HG03457 (cell line): ENCODE measurements around the gene PGAP2.
A peak's percentile ranks its signal among the peaks of the same experiment; 100 is the strongest.
"Not testable (repeated sequence)": the region's sequence is repeated elsewhere in the genome, so short reads cannot be mapped to it uniquely, and the experiment has no call there.

ENCODE experiments used
- ATAC-seq: cut with Tn5 transposase; IDR thresholded peaks from one replicate; pipeline ENCODE4 v1.9.1; 2021; ENCODE audit warnings: moderate number of reproducible peaks; ENCODE audit not compliant: unreplicated experiment

PGAP2 gene

DNA sequence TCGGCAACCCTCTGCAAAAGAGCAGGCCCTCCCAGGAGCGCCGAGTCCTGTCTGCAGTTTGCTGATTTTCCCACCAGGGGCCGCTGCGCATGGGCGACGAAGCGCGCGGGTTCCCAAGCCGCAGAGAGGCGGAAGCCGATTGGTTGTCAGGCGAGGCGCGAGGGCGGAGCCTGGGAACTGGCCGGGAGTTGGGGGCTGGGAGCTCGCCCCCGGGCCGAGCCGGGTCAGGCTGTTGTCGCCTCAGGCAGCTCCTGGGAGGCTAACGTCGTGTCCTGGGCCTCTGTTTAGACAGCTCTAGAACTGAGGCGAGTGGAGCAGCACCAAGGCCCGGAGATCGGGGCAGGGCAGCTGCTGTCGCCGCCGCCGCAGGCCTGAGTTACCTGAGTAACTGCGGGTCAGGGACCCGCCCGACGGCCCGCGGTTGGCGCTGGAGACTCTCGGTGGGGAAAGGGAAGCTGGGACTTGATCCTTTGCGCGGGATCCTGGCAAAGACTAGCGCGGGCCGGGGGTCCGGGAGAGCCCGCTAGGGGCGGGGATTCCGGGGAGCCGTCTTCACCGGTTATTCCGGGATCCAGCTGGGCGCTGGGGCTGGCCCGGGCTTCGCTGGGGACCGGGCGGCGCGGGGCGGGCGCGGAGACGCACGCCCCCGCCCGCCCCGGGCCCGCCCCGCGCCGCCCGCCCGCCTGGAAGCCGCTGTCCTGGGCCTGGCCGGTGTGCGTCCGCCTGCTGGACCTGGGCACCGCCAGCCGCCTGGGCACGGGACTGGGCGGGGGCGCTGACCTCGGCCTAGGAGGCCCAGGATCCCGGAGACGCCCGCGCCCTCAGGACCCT lies 46.8 kb downstream of the PGAP2 start, which contains the start of gene STIM1:
Gene STIM1, plus strand, starts transcription at position 688 of the 831 bp plus-strand sequence. CDS start 607 bp downstream, outside the sequence.
- peak; percentile 57 for ATAC-seq

DNA sequence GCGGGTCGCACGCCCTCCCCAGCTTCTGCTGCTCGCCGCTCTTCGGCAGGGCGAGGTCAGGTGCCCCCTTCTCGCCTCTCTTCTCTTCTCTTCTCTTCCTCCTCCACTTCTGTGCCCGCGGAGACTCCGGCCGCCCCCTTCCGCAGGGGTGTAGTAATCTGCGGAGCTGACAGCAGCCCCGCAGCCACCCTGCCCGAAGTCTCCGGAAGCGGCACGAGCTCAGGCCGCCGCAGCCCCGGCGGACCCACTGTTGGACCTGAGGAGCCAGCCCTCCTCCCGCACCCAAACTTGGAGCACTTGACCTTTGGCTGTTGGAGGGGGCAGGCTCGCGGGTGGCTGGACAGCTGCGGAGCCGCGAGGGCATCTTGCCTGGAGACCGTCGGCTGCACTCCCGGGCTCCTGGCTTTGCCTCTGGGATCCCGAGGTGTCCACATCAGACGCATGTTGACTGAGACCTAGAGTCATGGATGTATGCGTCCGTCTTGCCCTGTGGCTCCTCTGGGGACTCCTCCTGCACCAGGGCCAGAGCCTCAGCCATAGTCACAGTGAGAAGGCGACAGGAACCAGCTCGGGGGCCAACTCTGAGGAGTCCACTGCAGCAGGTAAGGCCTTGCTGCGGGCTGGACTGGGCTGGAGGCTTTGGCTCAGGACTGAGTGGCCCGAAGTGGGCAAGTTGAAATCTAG lies 47.6 kb downstream of the PGAP2 start:
- no peak for ATAC-seq

DNA sequence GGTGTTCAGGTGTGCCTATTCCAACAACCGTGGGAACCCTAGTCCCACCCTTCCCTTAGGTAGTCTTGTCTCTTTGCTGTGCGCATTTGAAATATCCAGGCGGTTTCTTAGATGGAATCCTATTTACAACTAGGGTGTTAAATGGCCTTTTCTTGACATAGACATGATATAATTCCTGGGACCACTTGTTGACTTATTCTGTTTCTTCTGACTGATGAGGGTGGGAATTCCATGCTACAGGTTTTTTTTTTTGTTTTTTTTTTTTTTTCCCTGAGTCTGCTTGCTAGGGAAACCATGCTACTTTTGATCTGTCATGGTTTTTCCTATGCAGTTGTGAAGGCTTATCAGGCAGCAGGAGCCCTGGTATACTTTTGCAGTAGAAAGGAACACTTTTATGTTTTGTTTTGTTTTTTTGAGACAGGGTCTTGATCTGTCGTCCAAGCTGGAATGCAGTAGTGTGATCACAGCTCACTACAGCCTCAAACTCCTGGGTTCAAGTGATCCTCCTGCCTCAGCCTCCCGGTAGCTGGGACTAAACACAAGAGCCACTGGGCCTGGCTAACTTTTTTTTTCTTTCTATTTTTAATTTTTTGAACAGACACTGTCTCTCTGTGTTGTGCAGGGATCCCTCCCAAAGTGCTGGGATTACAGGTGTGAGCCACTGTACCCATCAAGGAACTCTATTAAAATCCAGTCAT lies 48.6 kb downstream of the PGAP2 start:
- no peak for ATAC-seq

DNA sequence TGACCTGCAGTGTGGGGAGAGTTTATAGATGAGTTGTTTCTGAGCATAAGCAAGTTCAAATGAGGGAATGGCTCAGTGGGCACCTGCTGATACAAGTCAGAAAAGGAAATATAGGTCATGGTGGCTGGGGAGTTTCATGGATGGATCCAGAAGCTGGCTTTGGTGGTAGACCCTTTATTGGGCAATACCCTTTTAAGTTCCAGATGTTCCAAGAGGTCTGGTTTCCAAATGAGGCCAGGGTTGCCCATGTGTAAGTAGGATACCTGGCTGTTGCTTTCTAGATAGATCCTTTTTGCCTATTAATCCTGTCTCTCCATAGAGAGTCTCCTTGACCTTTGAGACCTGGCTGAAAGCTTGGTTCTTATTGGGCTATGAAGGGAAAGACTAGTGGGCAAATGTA lies 49.3 kb downstream of the PGAP2 start:
- no peak for ATAC-seq

DNA sequence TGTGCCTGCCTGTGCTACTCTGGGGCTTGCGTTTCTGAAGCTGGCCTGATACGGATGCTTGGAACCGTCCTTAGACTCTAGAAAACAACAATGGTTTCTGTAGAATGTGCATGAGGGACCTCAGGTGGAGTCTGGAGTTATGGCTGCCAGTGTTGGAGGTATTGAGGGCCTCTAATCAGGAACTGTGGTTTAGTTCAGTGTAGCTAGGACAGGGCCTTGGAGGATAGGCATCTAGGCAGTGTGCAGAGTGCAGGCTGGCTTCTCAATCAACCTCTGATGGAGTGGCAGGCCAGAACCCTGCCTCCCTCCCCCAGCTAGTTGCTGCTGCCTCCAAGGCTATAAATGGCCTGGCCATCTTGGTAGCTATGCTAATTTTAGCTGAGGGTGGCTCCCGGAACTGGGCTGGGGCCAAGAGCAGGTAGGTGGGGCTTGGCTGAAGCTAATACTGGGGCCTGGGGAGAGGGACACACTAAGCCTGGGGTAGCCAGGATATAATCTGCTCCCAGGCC lies 51.1 kb downstream of the PGAP2 start:
- ATAC-seq = no peak

DNA sequence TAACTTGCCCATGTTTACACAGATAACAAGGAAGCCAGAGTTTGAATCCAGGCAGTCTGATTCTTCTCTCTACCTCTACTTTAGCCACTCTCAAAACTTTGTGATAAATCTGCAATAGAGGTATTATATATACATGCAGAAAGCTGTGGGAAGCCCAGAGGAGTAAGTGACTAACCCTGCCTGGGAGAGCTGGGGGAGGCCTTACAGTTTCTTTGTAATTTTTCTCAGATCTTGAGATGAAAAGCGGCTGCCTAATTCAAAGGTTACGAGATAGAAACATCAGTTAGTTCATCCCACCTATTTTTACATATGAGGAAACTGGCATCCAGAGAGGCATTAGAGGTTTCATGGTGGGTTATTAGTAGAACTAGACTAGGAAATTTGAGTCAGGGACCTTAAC lies 52.0 kb downstream of the PGAP2 start:
- no peak for ATAC-seq

DNA sequence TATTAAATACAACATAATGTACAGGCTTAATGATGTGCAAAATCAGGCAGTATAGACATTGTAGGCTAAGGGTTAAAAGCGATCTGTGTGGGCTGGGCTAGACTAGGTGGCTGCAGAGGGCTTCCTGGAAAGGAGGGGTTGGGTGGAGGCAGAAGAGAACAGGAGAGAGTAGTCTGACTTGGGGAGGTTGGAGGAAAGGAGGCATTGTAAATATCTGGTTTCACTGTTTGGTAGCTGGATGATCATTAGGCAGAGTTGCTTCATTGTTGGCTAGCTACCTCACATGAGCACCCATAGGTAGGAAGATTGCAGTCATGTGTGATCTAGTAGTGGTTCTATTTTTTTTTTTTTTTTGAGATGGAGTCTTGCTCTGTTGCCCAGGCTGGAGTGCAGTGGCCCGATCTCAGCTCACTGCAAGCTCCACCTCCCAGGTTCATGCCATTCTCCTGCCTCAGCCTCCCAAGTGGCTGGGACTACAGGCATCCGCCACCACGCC lies 52.6 kb downstream of the PGAP2 start:
- not testable (repeated sequence) for ATAC-seq

DNA sequence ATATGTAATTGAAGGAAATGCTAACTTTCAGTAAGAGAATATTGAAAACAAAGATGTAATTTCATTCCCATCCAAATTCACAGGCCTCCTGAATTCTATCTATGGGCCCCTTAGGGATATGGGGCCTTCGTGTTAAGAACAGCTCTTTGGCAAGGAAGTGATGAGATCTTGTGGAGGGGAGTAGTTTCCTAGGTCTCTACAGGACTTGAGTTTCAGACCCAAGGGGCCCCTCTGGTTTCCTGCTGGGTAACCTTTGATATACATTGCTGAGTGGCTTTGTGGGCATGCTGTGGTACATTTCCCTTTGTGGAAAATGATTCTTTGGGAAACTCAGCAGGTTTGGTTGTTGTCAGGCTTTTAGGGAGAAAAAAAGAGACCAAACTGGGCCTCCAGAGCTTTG lies 53.3 kb downstream of the PGAP2 start:
- ATAC-seq = no peak

DNA sequence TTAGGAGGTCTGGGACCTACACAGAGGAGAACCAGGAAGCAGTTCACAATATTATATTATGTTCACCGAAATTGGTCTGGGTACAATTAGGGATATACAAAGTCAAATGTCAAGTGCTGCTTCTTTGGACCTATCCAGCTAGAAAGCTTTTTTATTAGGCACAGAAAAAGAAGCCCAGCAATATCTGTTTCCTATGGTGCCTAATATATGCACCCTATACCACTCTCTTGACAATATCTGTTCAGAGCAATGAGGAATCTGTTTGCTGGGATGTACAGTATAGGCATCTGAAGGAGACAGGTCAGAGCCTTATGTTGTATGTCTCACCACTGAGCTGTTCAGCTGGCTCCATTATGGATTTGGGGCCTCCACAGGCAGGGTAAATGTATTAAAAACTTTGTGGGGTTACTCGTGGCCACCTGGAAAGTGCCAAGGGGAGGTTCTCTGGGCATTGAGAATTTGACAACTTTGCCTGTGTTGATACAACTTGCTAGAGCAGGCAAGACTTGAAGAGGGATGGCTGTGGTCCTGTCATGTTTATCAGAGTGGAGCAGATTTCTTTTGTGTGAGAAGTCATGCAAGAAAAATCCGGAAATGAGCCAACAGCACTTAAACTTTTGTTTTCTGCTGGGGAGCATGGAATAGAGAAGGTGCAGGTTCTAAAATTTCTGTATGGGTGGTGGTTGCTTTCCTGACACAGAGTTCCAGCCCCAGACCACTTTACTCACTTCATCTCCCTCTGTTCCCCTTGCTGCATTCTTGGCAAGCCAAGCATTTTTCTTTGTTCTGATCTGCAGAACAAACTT lies 57.2 kb downstream of the PGAP2 start:
- no peak for ATAC-seq

DNA sequence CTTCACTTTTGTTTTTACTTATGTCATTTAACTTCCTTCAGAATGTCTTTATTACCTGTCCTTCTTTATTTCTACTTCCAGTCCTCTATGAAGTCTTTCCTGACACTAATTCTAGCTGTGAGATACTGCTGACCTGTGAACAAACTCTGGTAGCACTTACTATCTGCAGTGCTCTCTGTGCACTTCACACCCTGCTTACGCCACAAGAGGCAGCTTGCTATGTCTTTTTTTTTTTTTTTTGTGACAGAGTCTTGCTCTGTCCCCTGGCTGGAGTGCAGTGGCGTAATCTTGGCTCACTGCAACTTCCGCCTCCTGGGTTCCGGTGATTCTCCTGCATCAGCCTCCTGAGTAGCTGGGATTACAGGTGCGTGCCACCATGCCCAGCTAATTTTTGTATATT lies 57.8 kb downstream of the PGAP2 start:
- ATAC-seq = no peak

DNA sequence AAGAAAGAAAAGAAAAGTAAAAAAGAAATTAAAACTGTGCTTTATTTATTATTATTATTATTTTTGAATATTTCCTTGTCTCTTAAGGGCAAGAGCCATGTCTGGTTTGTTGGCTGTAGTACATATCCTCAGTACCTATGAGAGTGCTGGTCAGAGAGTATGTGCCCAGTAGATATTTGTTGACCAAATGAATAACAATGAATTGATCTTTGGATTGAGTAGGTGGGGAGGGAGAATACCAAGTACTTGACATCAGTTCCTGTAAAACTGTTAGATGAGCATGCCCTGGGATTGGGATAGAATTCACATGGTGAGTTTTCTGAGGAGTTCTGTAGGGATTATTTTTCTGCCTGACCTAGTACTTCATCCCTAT lies 58.5 kb downstream of the PGAP2 start:
- ATAC-seq = no peak

DNA sequence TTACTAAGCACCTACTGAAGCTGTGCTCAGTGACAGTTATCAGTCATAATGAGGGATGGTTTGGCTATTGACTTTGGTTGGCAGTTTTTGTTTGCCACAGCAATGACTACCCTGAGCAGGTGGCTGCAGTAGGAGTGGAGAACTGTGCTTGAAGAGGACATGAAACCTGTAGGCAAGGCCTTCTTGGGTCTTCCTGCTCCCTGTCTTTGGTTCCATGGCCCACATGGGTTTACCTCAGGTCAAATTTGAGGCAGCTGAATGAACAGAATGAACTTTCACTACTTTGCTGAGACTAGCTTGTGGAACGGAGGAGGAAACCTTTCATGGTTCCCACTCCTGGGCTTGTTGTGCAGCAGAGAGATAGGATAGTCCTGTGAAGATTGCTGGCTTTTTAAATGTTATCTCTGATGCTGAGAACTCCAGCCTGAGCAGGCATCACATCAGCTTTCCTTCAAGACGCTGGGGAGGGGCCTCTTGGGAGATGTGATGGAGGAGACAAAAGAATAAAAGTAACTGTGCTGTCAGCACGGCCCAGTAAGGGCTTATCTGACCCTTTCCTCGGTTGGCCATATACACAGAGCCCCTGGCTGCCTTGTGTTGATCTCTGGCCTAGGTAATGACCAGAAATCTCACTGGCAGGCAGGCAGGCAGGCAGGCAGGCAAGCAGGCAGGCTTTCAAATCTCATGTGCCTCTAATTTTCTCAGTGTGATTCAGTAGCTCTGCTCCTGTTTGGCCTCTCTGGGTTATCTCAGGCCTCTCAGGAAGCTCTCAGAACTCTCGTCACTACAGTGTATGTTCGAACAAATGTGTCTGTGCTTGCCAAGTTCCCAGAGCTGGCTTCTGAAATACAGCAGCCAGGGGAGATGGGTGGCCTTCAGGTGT lies 59.1 kb downstream of the PGAP2 start:
- ATAC-seq = peak; percentile 50

DNA sequence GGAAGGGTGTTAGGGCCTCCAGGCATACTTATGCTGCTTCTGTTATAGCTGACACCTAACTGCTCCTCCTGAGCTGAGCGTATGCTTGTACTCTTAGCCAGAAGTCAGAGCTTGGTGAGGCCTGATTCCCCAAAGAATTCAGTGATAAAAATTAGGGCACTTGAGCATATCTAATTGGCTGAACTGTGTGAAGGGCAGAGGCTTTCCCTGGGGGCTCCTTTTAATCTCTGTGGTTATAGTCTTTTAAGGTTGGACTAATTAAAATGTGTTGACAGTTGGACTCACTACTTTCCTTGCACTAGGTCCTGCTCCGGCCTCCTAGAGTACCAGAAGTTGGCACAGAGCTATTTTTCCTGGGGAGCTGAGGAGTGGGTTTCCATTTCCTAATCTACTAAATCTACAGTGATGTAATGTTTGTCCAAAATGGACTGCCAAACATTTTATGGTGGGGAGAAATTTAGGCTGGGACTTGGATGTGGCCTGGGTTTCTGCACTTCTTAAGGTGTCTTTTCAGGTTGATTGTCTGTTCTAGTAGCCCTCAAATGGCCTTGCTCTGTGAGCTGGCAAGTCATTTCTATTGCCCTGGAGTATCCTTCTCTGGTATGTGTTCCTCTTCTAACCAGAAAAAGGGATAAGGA lies 65.5 kb downstream of the PGAP2 start:
- ATAC-seq = no peak
